ENCODE measurements around the gene RGL1.

The RGL1 gene

GRCh38 chr1:183864611-183865010 is 59.7 kb downstream of the RGL1 start:
- DNase-seq (ENCODE audit: low spot score in 2 of 2): no peak
- no peak for ATAC-seq (replicated peaks; ENCODE audit: extremely low read depth, poor library complexity, severe bottlenecking)
- Mint-ChIP-seq H3K4me1 (no peaks in the 10 kb centered on the region), H3K27me3 (no peaks in the 10 kb centered on the region), H3K27ac (ENCODE audit: low read depth) (no peak overlapping the region), H3K4me3 (no peak overlapping the region), H3K36me3 (ENCODE audit: insufficient read depth) (no peaks in the 10 kb centered on the region), H3K9me3 (no peaks in the 10 kb centered on the region)

GRCh38 chr1:183869230-183869629 is 64.3 kb downstream of the RGL1 start:
- H3K9me3 Mint-ChIP-seq: no peaks in the 10 kb centered on the region
- H3K4me1 Mint-ChIP-seq: peaks cover under 1% of the 10 kb centered on the region
- DNase-seq (ENCODE audit: low spot score in 2 of 2): no peak
- no peak overlapping the region for H3K4me3 Mint-ChIP-seq
- no peaks in the 10 kb centered on the region for H3K27me3 Mint-ChIP-seq
- H3K27ac Mint-ChIP-seq (ENCODE audit: low read depth): no peak overlapping the region
- H3K36me3 Mint-ChIP-seq (ENCODE audit: insufficient read depth): no peaks in the 10 kb centered on the region
- ATAC-seq (replicated peaks; ENCODE audit: extremely low read depth, poor library complexity, severe bottlenecking): no peak

GRCh38 chr1:183869664-183870063 is 64.7 kb downstream of the RGL1 start:
- peaks cover 5% of the 10 kb centered on the region for H3K4me1 Mint-ChIP-seq
- no peaks in the 10 kb centered on the region for H3K27me3 Mint-ChIP-seq
- no peak overlapping the region for H3K4me3 Mint-ChIP-seq
- ATAC-seq (replicated peaks; ENCODE audit: extremely low read depth, poor library complexity, severe bottlenecking) (no peak), DNase-seq (ENCODE audit: low spot score in 2 of 2) (no peak)
- H3K36me3 Mint-ChIP-seq (ENCODE audit: insufficient read depth): no peaks in the 10 kb centered on the region
- no peaks in the 10 kb centered on the region for H3K9me3 Mint-ChIP-seq
- H3K27ac Mint-ChIP-seq (ENCODE audit: low read depth): no peak overlapping the region

GRCh38 chr1:183870351-183871077 is 65.6 kb downstream of the RGL1 start:
- no peak overlapping the region for H3K4me3 Mint-ChIP-seq
- DNase-seq (ENCODE audit: low spot score in 2 of 2): no peak
- no peaks in the 10 kb centered on the region for H3K9me3 Mint-ChIP-seq
- peaks cover 5% of the 10 kb centered on the region for H3K4me1 Mint-ChIP-seq
- H3K27me3 Mint-ChIP-seq: no peaks in the 10 kb centered on the region
- H3K36me3 Mint-ChIP-seq (ENCODE audit: insufficient read depth): no peaks in the 10 kb centered on the region
- no peak overlapping the region for H3K27ac Mint-ChIP-seq (ENCODE audit: low read depth)
- no peak for ATAC-seq (replicated peaks; ENCODE audit: extremely low read depth, poor library complexity, severe bottlenecking)

GRCh38 chr1:183871142-183871541 is 66.2 kb downstream of the RGL1 start:
- Mint-ChIP-seq H3K4me1 (peaks cover 5% of the 10 kb centered on the region), H3K4me3 (no peak overlapping the region), H3K36me3 (ENCODE audit: insufficient read depth) (no peaks in the 10 kb centered on the region), H3K27ac (ENCODE audit: low read depth) (no peak overlapping the region), H3K27me3 (no peaks in the 10 kb centered on the region), H3K9me3 (no peaks in the 10 kb centered on the region)
- ATAC-seq (replicated peaks; ENCODE audit: extremely low read depth, poor library complexity, severe bottlenecking) (no peak), DNase-seq (ENCODE audit: low spot score in 2 of 2) (no peak)

GRCh38 chr1:183871601-183872000 is 66.7 kb downstream of the RGL1 start:
- H3K36me3 Mint-ChIP-seq (ENCODE audit: insufficient read depth): no peaks in the 10 kb centered on the region
- no peaks in the 10 kb centered on the region for H3K27me3 Mint-ChIP-seq
- no peaks in the 10 kb centered on the region for H3K9me3 Mint-ChIP-seq
- no peak overlapping the region for H3K4me3 Mint-ChIP-seq
- H3K27ac Mint-ChIP-seq (ENCODE audit: low read depth): no peak overlapping the region
- H3K4me1 Mint-ChIP-seq: peaks cover 5% of the 10 kb centered on the region
- ATAC-seq (replicated peaks; ENCODE audit: extremely low read depth, poor library complexity, severe bottlenecking) (no peak), DNase-seq (ENCODE audit: low spot score in 2 of 2) (no peak)

GRCh38 chr1:183872403-183872802 is 67.5 kb downstream of the RGL1 start:
- no peak overlapping the region for H3K4me3 Mint-ChIP-seq
- DNase-seq (ENCODE audit: low spot score in 2 of 2): no peak
- no peaks in the 10 kb centered on the region for H3K36me3 Mint-ChIP-seq (ENCODE audit: insufficient read depth)
- H3K9me3 Mint-ChIP-seq: no peaks in the 10 kb centered on the region
- H3K27ac Mint-ChIP-seq (ENCODE audit: low read depth): no peak overlapping the region
- peaks cover 5% of the 10 kb centered on the region for H3K4me1 Mint-ChIP-seq
- no peaks in the 10 kb centered on the region for H3K27me3 Mint-ChIP-seq
- no peak for ATAC-seq (replicated peaks; ENCODE audit: extremely low read depth, poor library complexity, severe bottlenecking)

- DNase-seq (ENCODE audit: low spot score in 2 of 2): no peak
- Mint-ChIP-seq H3K36me3 (ENCODE audit: insufficient read depth) (no peaks in the 10 kb centered on the region), H3K4me3 (no peak overlapping the region), H3K27me3 (no peaks in the 10 kb centered on the region), H3K4me1 (peaks cover 5% of the 10 kb centered on the region), H3K9me3 (no peaks in the 10 kb centered on the region), H3K27ac (ENCODE audit: low read depth) (no peak overlapping the region)
- ATAC-seq (replicated peaks; ENCODE audit: extremely low read depth, poor library complexity, severe bottlenecking): no peak
Observed at GRCh38 chr1:183873642-183874041, 68.7 kb downstream of the RGL1 start.

GRCh38 chr1:183876309-183876708 is 71.4 kb downstream of the RGL1 start:
- DNase-seq (ENCODE audit: low spot score in 2 of 2) (no peak), ATAC-seq (replicated peaks; ENCODE audit: extremely low read depth, poor library complexity, severe bottlenecking) (no peak)
- Mint-ChIP-seq H3K4me1 (peaks cover 5% of the 10 kb centered on the region), H3K36me3 (ENCODE audit: insufficient read depth) (no peaks in the 10 kb centered on the region), H3K27ac (ENCODE audit: low read depth) (no peak overlapping the region), H3K27me3 (no peaks in the 10 kb centered on the region), H3K9me3 (no peaks in the 10 kb centered on the region), H3K4me3 (no peak overlapping the region)

- no peak for DNase-seq (ENCODE audit: low spot score in 2 of 2)
- H3K4me3 Mint-ChIP-seq: no peak overlapping the region
- no peak overlapping the region for H3K27ac Mint-ChIP-seq (ENCODE audit: low read depth)
- ATAC-seq (replicated peaks; ENCODE audit: extremely low read depth, poor library complexity, severe bottlenecking): no peak
- H3K36me3 Mint-ChIP-seq (ENCODE audit: insufficient read depth): no peaks in the 10 kb centered on the region
- peaks cover 5% of the 10 kb centered on the region for H3K4me1 Mint-ChIP-seq
- no peaks in the 10 kb centered on the region for H3K9me3 Mint-ChIP-seq
- peaks cover 5% of the 10 kb centered on the region for H3K27me3 Mint-ChIP-seq
Observed at GRCh38 chr1:183877053-183877720, 72.3 kb downstream of the RGL1 start.

- H3K36me3 Mint-ChIP-seq (ENCODE audit: insufficient read depth): no peaks in the 10 kb centered on the region
- H3K27me3 Mint-ChIP-seq: peaks cover 12% of the 10 kb centered on the region
- DNase-seq (ENCODE audit: low spot score in 2 of 2): no peak
- ATAC-seq (replicated peaks; ENCODE audit: extremely low read depth, poor library complexity, severe bottlenecking): no peak
- H3K9me3 Mint-ChIP-seq: no peaks in the 10 kb centered on the region
- H3K27ac Mint-ChIP-seq (ENCODE audit: low read depth): no peak overlapping the region
- H3K4me3 Mint-ChIP-seq: no peak overlapping the region
- H3K4me1 Mint-ChIP-seq: peaks cover 2% of the 10 kb centered on the region
Observed at GRCh38 chr1:183879494-183879893, 74.6 kb downstream of the RGL1 start.

- DNase-seq (ENCODE audit: low spot score in 2 of 2): no peak
- no peak for ATAC-seq (replicated peaks; ENCODE audit: extremely low read depth, poor library complexity, severe bottlenecking)
- peaks cover 12% of the 10 kb centered on the region for H3K27me3 Mint-ChIP-seq
- no peaks in the 10 kb centered on the region for H3K36me3 Mint-ChIP-seq (ENCODE audit: insufficient read depth)
- no peaks in the 10 kb centered on the region for H3K9me3 Mint-ChIP-seq
- no peaks in the 10 kb centered on the region for H3K4me1 Mint-ChIP-seq
- H3K4me3 Mint-ChIP-seq: no peak overlapping the region
- H3K27ac Mint-ChIP-seq (ENCODE audit: low read depth): no peak overlapping the region
Observed at GRCh38 chr1:183879966-183880365, 75.0 kb downstream of the RGL1 start.

GRCh38 chr1:183880531-183881243 is 75.8 kb downstream of the RGL1 start:
- H3K9me3 Mint-ChIP-seq: no peaks in the 10 kb centered on the region
- H3K4me3 Mint-ChIP-seq: no peak overlapping the region
- no peaks in the 10 kb centered on the region for H3K36me3 Mint-ChIP-seq (ENCODE audit: insufficient read depth)
- no peaks in the 10 kb centered on the region for H3K4me1 Mint-ChIP-seq
- ATAC-seq (replicated peaks; ENCODE audit: extremely low read depth, poor library complexity, severe bottlenecking): no peak
- no peak for DNase-seq (ENCODE audit: low spot score in 2 of 2)
- H3K27me3 Mint-ChIP-seq: peaks cover 12% of the 10 kb centered on the region
- no peak overlapping the region for H3K27ac Mint-ChIP-seq (ENCODE audit: low read depth)

Data from central memory CD8-positive, alpha-beta T cell (primary cell).